NB4 (cell line): ENCODE measurements around the gene STARD13.

Source experiments
- MYC ChIP-seq: IDR thresholded peaks from 2 replicates; pipeline ENCODE4 v1.6.1; 2011; ENCODE audit warnings: low read depth, low read length
- POLR2A ChIP-seq: IDR thresholded peaks from 2 replicates; pipeline ENCODE4 v1.6.1; 2011; ENCODE audit warnings: mild to moderate bottlenecking; ENCODE audit not compliant: insufficient read length; ENCODE audit errors: extremely low read depth
- TF ChIP-seq, protein P1 (sequence below): IDR thresholded peaks from one replicate; pipeline ENCODE4 v1.5.1; 2012; ENCODE audit warnings: low read depth, low read length
- TF ChIP-seq, protein P2 (sequence below): IDR thresholded peaks from 2 replicates; pipeline ENCODE4 v1.6.1; 2011; ENCODE audit warnings: low read depth, low read length

DNA sequence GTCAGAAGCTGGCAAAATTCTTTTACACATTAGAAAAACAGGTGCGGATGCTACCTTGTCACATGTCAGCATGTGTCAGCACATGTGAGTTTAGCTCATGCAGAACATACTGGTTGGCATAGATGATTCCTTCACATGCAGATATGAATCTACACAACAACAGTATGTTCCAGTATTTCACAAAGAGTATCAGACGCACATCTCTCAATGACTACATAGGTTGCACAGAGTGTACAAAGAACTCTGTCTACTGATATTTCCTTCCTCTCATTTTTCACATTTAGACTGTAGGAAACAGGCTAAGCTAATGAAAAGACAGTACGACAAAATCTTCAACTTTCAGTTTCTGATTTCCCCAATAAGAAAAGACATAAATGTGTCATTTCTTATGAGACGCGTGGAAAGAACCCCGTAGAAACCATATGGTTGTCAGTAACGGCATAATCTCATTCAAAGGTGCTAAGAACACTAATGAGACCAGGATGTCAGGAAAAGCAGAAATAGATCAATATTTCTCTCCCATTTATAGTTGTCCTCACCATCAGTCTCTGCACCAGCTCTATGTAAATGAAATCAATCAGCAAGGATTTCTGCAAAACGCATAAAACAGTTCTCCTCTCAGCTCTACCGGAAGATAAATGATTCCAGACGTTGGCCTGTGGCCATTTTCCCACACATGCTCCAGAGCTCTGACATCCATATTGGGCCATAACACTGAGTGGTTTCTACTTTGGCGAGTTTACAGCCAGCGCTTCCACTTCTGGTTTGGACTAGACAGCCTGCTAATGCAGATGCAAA lies 81.2 kb downstream of the STARD13 start:
- TF ChIP-seq, protein P1, sequence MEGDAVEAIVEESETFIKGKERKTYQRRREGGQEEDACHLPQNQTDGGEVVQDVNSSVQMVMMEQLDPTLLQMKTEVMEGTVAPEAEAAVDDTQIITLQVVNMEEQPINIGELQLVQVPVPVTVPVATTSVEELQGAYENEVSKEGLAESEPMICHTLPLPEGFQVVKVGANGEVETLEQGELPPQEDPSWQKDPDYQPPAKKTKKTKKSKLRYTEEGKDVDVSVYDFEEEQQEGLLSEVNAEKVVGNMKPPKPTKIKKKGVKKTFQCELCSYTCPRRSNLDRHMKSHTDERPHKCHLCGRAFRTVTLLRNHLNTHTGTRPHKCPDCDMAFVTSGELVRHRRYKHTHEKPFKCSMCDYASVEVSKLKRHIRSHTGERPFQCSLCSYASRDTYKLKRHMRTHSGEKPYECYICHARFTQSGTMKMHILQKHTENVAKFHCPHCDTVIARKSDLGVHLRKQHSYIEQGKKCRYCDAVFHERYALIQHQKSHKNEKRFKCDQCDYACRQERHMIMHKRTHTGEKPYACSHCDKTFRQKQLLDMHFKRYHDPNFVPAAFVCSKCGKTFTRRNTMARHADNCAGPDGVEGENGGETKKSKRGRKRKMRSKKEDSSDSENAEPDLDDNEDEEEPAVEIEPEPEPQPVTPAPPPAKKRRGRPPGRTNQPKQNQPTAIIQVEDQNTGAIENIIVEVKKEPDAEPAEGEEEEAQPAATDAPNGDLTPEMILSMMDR, result no peak
- no peak for TF ChIP-seq POLR2A
- TF ChIP-seq, protein P2, sequence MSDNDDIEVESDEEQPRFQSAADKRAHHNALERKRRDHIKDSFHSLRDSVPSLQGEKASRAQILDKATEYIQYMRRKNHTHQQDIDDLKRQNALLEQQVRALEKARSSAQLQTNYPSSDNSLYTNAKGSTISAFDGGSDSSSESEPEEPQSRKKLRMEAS, result no peak
- TF ChIP-seq MYC, result no peak
